GM13977 (cell line): Measurements from ENCODE around the gene MDFIC2.

ENCODE experiments used
- DNase-seq: peaks from one replicate; pipeline ENCODE4 v3.0.0; 2012; ENCODE audit warnings: low spot score
- CTCF ChIP-seq: IDR thresholded peaks from 2 replicates; pipeline ENCODE4 v1.5.1; 2012; ENCODE audit warnings: mild to moderate bottlenecking, control low read depth; ENCODE audit not compliant: insufficient read depth; ENCODE audit errors: extremely low read depth, missing control alignments
- in situ Hi-C: fragments of 300-500 bp; cut with MboI; formaldehyde crosslinking; loops from one replicate; pipeline ENCODE4 v1.12.0; 2022; ENCODE audit warnings: low sequenced_read_pairs, low pct_unique_long_range_greater_than_20kb, mixed read lengths, inconsistent platforms; ENCODE audit not compliant: unreplicated experiment

The MDFIC2 gene

GRCh38 chr3:70333080-70333479 lies 20.6 kb upstream of the MDFIC2 start:
- no peak for TF ChIP-seq CTCF
- in situ Hi-C loops: no loop called here
- no peak for DNase-seq

- in situ Hi-C loops: no loop called here
- no peak for DNase-seq
- TF ChIP-seq CTCF: no peak
Measured at GRCh38 chr3:70315021-70315420, 2.6 kb upstream of the MDFIC2 start.

- TF ChIP-seq CTCF: no peak
- in situ Hi-C loops: no loop called here
- DNase-seq: no peak
Measured at GRCh38 chr3:70310809-70311208, 1.6 kb downstream of the MDFIC2 start.

- DNase-seq: no peak
- in situ Hi-C loops: no loop called here
- TF ChIP-seq CTCF: no peak
Measured at GRCh38 chr3:70309591-70309990, 2.8 kb downstream of the MDFIC2 start.

- in situ Hi-C loops: no loop called here
- DNase-seq: no peak
- TF ChIP-seq CTCF: peak; percentile 43
Measured at GRCh38 chr3:70308760-70309159, 3.7 kb downstream of the MDFIC2 start.

- in situ Hi-C loops: no loop called here
- DNase-seq: no peak
Measured at GRCh38 chr3:70306736-70307135, 5.7 kb downstream of the MDFIC2 start.

More at GRCh38 chr3:70306736-70307135, 5.7 kb downstream of the MDFIC2 start:
- TF ChIP-seq CTCF: no peak
